Activated naive CD4-positive, alpha-beta T cell treated with anti-CD3 and anti-CD28 coated beads, Interleukin-2, amount 50 U/mL, for 72 hours (primary cell): ENCODE measurements around the gene DISP2. TPM values are rescaled to one million over a fixed set of nuclear protein-coding genes. Genes with fewer than 3 reads are reported as not detected.

Source experiments
- ATAC-seq, 2 donors: fragments of 150-1000 bp; cut with Tn5 transposase; 2 replicates each; pipeline ENCODE4 v1.10.0; 2021; ENCODE audit warnings: mild to moderate bottlenecking in 2 of 2, moderate library complexity in 2 of 2
- DNase-seq, 2 donors: peaks; one replicate each; pipeline ENCODE4 v3.0.0; 2021 to 2022; ENCODE audit warnings: low spot score in 2 of 2
- H3K27ac Mint-ChIP-seq, 2 donors: one replicate each; pipeline ENCODE4 v1.8.0; 2022; ENCODE audit warnings: mild to moderate bottlenecking in 2 of 2, mixed read lengths in 2 of 2
- H3K36me3 Mint-ChIP-seq, 2 donors: one replicate each; pipeline ENCODE4 v1.8.0; 2022; ENCODE audit warnings: mixed read lengths in 2 of 2
- H3K9me3 Mint-ChIP-seq, 2 donors: one replicate each; pipeline ENCODE4 v1.8.0; 2022; ENCODE audit warnings: mixed read lengths in 2 of 2
- total RNA-seq, 2 donors: library from RNA; stranded (reverse); gene quantifications; one replicate each; pipeline ENCODE4 v1.2.3, GENCODE V29; 2022

DISP2 gene
- total RNA-seq = under 1 TPM; 0.06 to 0.50 TPM

GRCh38 chr15:40357723-40358470 lies at the start of gene DISP2:
Gene DISP2, plus strand, starts transcription at chr15:40358219. Its CDS starts 103 bp downstream, at chr15:40358322.
- H3K36me3 Mint-ChIP-seq = no peaks in the 10 kb centered on the region
- ATAC-seq (peak; percentile 92 to 97), DNase-seq (peak; percentile 93 to 95)
- H3K27ac Mint-ChIP-seq = no peak within 1 kb of the TSS
- H3K9me3 Mint-ChIP-seq = no peaks in the 10 kb centered on the region

- DNase-seq = no peak
- ATAC-seq = no peak
- Mint-ChIP-seq H3K9me3 (no peaks in the 10 kb centered on the region), H3K27ac (peak overlapping the region; percentile 87 to 95), H3K36me3 (no peaks in the 10 kb centered on the region)
Measured at GRCh38 chr15:40309344-40309862, 48.6 kb upstream of the DISP2 start.

GRCh38 chr15:40310001-40310959 lies 47.7 kb upstream of the DISP2 start:
- Mint-ChIP-seq H3K9me3 (no peaks in the 10 kb centered on the region), H3K27ac (peak overlapping the region; percentile 87 to 88), H3K36me3 (no peaks in the 10 kb centered on the region)
- DNase-seq (peak; percentile 72), ATAC-seq (peak; percentile 36 to 37)

GRCh38 chr15:40310993-40311392 lies 47.0 kb upstream of the DISP2 start:
- Mint-ChIP-seq H3K9me3 (no peaks in the 10 kb centered on the region), H3K27ac (no peak overlapping the region), H3K36me3 (no peaks in the 10 kb centered on the region)
- DNase-seq (no peak), ATAC-seq (no peak)

GRCh38 chr15:40312370-40313158 lies 45.5 kb upstream of the DISP2 start:
- DNase-seq (no peak), ATAC-seq (no peak)
- no peaks in the 10 kb centered on the region for H3K9me3 Mint-ChIP-seq
- no peaks in the 10 kb centered on the region for H3K36me3 Mint-ChIP-seq
- H3K27ac Mint-ChIP-seq = no peak overlapping the region

GRCh38 chr15:40313531-40314398 lies 44.3 kb upstream of the DISP2 start:
- no peak for DNase-seq
- Mint-ChIP-seq H3K9me3 (no peaks in the 10 kb centered on the region), H3K36me3 (no peaks in the 10 kb centered on the region), H3K27ac (no peak overlapping the region)
- ATAC-seq = no peak

- no peaks in the 10 kb centered on the region for H3K9me3 Mint-ChIP-seq
- no peaks in the 10 kb centered on the region for H3K36me3 Mint-ChIP-seq
- no peak for DNase-seq
- H3K27ac Mint-ChIP-seq = peak overlapping the region in 1 of 2 donors; percentile 16
- no peak for ATAC-seq
Measured at GRCh38 chr15:40314723-40315276, 43.2 kb upstream of the DISP2 start.

GRCh38 chr15:40316931-40317330 lies 41.1 kb upstream of the DISP2 start:
- no peaks in the 10 kb centered on the region for H3K9me3 Mint-ChIP-seq
- H3K27ac Mint-ChIP-seq = no peak overlapping the region
- DNase-seq (no peak), ATAC-seq (no peak)
- no peaks in the 10 kb centered on the region for H3K36me3 Mint-ChIP-seq

- ATAC-seq (no peak), DNase-seq (no peak)
- Mint-ChIP-seq H3K36me3 (no peaks in the 10 kb centered on the region), H3K9me3 (no peaks in the 10 kb centered on the region), H3K27ac (no peak overlapping the region)
Measured at GRCh38 chr15:40317580-40317979, 40.4 kb upstream of the DISP2 start.

- no peak for ATAC-seq
- peaks cover 5% of the 10 kb centered on the region in 2 donors for H3K36me3 Mint-ChIP-seq
- H3K9me3 Mint-ChIP-seq = no peaks in the 10 kb centered on the region
- DNase-seq = no peak
- no peak overlapping the region for H3K27ac Mint-ChIP-seq
Measured at GRCh38 chr15:40320409-40320808, 37.6 kb upstream of the DISP2 start.

GRCh38 chr15:40320931-40321371 lies 37.1 kb upstream of the DISP2 start:
- Mint-ChIP-seq H3K36me3 (peaks cover 5 to 6% of the 10 kb centered on the region in 2 donors), H3K27ac (no peak overlapping the region), H3K9me3 (no peaks in the 10 kb centered on the region)
- DNase-seq = no peak
- ATAC-seq = peak; percentile 19 to 33

GRCh38 chr15:40322531-40323238 lies 35.3 kb upstream of the DISP2 start:
- ATAC-seq = no peak
- Mint-ChIP-seq H3K36me3 (peaks cover 5 to 6% of the 10 kb centered on the region in 2 donors), H3K9me3 (no peaks in the 10 kb centered on the region), H3K27ac (no peak overlapping the region)
- DNase-seq = no peak

- DNase-seq (peak; percentile 79 to 88), ATAC-seq (peak; percentile 80 to 94)
- no peak within 1 kb of the TSS for H3K27ac Mint-ChIP-seq
- peaks cover 5 to 6% of the 10 kb centered on the region in 2 donors for H3K36me3 Mint-ChIP-seq
- H3K9me3 Mint-ChIP-seq = no peaks in the 10 kb centered on the region
Measured at GRCh38 chr15:40323239-40323952, 34.6 kb upstream of the DISP2 start, which contains the start of gene INAFM2. Gene INAFM2, plus strand, starts transcription at chr15:40323692. Its CDS starts 364 bp downstream, at chr15:40324056.
